Raji (cell line): ENCODE data around the gene NPTXR.

Experiments used
- POLR2A ChIP-seq: IDR thresholded peaks from 2 replicates; pipeline ENCODE4 v1.6.1; 2011; ENCODE audit warnings: low read depth, low read length, control low read depth; ENCODE audit not compliant: insufficient read depth

NPTXR gene

DNA sequence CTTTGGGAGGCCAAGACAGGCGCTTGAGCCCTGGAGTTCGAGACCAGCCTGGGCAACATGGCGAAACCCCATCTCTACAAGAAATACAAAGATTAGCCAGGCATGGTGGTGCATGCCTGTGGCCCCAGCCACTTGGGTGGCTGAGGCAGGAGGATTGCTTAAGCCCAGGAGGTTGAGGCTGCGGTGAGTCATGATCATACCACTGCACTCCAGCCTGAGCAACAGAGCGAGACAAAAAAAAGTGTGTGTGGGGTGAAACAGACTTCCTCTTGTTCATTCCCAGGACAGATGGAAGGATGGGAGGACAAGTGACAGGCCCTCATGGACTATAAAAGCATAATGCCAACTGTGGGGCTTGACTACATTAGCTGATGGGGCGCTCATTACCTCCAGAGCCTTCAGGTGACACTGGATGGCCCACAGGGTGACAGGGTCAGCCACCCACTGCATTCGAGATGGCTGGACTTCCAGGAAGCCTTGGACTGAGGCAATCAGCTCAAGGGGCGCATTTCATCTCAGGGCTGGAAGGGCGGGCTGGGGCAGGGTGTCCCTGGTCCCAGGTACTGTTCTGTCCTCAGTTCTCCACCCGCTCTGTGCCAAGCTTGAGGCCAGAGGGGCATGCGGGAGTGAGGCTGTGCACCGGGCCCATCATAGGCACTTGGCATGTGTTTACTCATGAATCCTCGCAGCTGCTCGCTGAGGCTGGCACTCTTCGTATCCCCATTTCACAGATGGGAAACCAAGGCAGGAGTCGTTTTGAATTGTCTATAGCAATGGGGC, 12.5 kb downstream of the NPTXR start:
- no peak for TF ChIP-seq POLR2A

DNA sequence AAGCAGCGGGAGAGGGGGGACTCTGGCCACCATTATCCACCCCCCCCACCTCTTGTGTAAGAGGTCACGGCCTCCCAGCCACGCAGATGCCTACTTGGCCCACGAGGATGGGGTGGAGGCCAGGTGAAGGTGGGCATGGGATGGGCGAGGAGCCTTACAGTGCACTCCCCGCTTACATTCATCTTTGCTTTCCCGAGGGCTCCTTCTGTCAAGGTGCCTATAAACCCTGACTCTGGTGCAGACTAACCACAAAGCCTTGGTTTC, 13.1 kb downstream of the NPTXR start:
- no peak for TF ChIP-seq POLR2A

DNA sequence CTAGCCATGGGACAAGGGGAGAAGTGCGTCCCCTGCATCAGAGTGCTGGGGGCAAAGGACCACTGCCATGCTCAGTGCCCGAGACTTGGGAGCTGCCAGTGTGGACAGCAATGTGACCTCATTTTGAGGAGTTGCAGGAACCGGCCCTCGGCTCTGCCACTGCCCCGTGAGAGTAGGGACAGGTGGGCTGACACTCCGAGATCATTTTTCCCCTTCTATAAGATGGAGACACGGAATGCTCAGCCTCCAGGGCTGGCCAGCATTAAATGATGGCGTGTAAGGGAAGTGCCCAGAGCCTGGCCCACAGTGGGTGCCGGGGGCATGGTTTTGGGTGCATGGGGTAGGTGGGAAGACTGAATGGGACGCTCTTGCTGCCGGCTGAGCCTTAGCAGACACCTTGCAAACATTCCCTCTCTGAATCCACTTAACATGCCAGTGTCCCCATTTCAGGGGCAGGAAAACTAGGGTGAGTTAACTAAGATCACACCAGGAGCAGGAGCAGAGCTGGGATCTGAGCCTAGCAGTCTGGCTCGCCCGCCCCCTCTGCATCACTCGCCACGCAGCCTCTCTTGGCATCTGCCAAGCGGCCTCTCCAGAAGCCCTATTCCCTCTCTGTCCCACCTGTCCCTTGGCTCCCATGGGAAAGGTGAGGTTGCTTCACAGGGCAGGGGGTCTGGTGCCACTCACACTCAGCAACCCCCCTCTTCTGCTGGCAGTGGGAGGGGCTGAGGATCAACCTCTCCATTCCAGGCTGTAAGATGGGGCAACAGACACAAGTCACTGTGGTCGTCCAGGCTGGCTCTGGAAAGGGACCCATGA, 13.6 kb downstream of the NPTXR start:
- no peak for TF ChIP-seq POLR2A

DNA sequence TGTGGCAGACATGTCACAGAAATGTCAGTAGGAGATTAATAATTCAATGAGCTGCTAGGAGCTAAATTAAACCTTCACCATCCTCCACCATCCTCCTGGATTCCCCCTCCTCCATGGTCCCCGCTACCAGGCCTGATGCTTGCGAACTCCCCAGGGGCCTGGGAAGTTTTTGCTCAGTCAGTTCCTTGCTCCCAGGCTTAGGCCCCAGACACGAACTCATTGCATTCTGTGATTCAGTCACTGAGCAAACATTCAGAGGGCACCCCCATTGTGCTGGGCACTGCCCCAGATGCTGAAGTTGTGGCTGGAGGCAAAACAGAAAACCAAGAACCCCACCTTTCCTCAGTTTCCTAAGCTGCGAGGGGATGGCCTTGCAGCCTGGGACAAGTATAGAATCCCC, 14.3 kb downstream of the NPTXR start:
- no peak for TF ChIP-seq POLR2A

DNA sequence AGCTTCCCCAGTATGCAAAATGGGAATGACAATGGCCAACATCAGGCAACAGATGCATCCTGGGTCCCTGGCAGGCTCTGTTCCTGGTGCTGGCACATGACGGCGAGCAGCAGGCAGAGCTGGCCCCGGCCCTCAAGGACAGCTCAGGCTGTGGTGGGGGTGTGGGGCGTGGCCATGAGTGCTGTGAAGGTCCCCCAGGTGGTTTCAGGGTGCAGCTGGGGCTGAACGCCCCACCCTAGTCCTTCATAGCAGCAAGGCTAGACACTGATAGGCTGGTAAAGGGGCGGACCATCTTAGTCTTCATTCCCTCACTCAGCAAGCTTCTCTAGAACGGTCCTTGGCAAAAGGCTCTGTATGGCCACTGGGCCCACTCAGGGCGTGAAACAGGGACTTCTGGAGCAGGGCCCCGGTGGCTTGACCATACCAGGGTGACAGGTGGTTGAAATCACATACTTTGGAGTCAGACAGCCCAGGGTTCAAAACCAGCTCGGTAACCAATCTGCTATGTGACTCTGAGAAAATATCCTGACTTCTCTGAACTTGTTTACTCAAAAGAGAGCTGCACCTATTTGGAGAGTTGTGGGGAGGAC, 15.1 kb downstream of the NPTXR start:
- TF ChIP-seq POLR2A = no peak

DNA sequence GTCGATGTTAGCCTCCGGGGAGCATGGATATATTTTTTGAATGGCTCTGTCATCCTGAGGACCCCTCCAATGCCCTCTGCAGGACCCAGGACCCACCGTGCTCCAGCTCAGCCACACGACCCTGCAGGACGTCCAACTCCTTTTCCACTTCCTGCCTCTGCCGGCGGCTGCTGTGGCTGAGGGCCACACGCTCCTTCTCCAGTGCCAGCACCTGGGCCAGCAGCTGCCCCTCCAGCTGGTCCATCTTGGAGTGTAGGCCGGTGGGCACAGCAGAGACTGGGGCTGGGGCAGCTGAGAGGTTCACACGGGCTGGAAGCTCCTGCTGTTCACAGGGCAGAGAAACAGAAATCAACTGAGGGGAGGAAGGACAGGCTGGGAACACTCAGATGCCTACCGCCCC, 15.6 kb downstream of the NPTXR start:
- TF ChIP-seq POLR2A = no peak

DNA sequence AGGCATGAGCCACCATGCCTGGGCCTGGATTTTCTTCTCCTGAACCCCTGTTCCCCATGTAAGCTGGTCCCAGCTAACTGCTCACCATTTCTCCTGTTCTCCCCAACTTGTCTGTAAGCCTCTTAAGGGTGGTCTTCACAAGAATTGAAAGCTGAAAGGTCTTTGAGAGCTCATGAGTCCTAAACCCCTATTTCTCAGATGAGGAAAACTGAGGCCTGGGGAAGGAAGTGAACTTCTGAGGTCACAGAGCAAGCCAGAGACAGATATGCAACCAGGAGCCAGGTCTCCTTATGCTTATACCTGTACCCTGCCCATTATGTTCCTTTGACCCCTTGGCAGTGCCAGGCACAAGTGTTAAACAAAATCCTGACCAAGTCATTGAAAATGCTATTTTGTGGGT, 16.3 kb downstream of the NPTXR start:
- TF ChIP-seq POLR2A = no peak

DNA sequence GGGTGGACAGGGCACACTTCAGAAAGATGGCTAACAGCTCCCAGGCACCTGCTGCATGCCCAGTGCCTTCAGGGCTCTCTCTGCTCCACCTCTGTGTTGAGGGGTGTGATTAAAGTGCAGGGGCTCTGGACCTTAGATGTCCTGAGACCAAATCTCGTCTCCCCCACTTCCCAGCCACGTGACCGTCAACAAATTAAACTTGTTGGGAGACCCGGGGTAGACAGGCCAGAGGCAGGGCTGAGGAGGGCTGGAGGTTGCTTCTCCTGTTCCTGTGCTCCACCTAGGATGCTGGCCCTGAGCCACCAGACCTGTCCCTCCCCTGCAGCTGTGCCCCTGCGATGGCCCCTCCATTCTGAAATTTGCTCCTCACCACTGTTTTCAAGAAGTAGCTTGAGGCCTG, 17.0 kb downstream of the NPTXR start:
- no peak for TF ChIP-seq POLR2A

DNA sequence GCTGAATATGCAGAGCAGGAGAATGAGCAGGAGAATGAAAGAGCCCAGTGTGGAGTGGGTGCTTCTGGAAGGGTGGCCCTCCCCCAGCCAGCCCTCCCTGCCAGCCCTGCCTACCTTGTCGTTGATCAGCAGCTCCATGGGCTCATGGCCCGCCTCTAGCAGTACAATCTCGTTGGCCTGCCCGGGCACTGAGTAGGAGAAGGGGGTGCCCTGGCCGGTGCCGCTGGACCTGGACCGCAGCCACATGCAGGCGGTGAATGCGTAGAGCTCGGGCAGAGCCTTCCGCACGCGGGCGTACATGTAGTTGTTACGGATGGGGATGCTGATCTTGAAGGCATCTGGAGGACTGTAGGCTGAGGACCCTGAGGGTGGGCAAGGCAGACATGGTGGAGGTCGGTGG, 17.4 kb downstream of the NPTXR start:
- TF ChIP-seq POLR2A = no peak

DNA sequence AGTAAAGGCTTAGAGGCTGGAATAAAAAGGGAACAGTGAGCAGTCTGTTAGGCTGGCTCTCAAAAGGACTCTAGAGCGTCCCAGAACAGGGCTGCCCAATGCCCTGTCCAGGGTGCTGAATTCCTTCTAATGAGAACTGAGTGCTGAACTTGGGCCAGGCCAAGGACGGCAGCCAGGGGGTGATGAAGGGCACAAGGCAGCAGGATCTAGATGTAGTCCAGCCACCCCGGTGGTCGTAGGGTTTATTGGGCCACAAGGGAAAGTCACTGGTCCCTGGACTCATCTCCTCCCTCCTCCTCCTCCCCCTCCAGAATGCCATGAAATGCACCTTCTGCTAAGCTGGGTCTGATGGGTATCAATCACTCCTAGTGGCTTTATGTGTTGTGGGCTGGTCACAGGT, 19.2 kb downstream of the NPTXR start:
- TF ChIP-seq POLR2A = no peak

DNA sequence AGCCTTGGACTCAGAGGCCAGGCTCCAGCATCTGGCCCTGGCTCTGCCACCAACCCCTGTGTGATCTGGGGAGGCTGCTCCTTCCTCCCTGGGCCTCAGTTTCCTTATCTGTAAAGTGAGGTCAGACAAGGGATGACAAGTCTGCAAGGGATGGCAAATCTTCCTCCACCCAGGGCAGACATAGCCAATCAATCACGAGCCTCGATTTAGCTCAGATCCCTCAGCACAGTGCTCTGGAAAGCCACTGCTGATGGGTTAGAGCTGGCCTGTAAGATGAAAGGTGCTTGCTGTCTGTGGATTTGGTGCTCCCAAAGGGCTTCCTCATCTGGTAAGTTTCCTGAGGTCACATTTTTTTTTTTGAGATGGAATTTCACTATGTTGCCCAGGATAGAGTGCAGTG, 20.2 kb downstream of the NPTXR start:
- TF ChIP-seq POLR2A = no peak

DNA sequence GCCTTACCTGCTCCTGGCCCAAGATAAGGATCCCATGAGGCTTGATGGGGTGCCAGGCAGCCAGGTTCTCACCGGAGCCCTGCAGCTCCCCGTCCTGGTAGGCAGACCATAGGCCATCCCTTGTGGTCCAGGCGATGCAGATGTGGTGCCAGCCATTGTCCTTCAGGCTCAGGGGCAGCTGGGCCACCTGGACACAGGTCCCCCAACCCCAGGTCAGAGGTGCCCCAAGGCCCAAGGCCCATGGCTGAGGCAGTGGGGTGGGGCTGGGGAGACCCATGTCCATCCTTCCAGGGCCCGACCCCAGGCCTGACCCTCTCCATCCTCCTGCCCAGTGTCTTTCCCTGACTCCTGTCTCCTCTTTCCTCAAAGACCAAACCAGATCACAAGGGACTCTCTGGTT, 20.8 kb downstream of the NPTXR start:
- TF ChIP-seq POLR2A = no peak

DNA sequence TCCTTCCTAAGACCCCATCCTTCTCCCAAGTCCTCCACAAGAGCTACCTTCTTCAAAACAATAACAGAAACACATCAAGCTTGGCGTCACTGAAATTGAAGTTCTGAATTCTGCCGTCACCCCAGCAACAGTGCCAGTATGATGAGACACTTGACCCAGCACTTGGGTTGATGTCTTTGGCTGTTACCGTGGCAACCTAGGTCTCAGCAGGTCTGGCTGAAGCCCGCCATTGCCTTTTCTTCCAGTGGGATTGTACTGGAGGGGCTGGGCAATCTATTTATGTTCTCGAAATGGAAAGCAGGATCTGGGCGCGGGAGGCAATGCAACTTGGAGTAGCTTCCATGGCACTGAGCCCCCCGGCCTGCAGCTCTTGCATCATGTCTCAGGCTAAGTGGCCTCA, 23.8 kb downstream of the NPTXR start:
- TF ChIP-seq POLR2A = no peak

DNA sequence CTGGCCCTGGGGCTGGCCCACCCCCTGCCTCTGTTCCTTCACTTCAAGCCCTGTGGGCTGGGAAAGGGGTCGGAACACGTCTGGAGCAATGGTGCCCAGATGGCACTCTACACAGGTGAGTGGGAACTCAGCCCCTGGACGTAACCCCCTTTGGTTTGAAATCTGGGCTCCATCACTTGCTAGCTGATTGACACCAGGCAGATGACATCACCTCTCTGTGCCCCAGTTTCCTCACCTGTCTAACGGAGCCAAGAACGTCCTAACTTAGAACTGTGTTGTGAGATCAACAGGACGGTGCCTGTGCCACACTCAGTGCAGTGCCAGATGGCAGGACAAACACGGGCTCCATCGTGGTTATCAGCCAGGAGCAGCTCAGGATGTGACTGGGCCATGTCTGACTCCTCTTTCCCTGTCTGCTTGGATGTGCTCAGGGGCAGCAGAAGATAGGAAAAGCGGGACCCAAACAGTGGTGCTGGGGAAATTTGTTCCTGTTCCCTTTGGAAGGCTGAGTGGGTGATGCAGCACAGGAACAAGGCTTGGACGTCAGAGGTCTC, 24.4 kb downstream of the NPTXR start:
- no peak for TF ChIP-seq POLR2A

DNA sequence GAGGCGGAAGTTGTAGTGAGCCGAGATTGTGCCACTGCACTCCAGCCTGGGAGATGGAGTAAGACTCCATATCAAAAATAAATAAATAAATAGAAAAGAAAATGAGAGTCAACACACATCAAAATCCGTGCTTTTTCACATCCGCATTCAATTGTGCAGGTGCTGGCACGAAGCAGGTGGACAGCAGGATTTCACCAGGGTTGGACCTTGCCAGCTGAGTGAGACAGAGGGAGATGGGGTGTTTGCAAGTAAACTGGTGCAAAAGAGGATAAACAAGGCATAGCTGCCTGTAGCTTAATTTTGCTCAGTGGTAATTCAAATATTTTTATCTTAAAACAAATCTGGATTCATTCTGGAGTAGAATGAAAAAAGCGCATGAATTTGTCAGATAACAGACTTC, 26.6 kb downstream of the NPTXR start:
- no peak for TF ChIP-seq POLR2A

DNA sequence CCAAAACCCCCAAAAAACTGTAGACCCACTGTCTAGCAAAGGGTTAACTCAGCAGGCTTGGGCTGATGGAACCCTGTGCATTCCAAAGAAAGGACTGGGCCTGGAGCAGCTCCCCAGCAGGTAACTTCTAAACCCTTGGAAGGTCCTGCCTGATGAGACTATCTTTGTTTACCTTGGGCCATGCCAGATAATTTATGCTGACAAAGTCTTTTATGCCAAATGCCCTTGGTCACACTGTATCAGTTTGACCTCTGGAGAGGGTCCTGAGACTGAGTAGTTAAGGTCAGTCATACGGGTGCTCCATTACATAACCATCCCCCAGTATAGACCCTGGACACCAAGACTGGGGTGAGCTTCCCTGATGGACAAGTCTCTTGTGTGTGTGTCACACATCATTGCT, 28.0 kb downstream of the NPTXR start:
- TF ChIP-seq POLR2A = no peak
